Superior temporal gyrus (tissue), 1 donor: ENCODE measurements around the gene ADAM19.

Experiments used
- DNase-seq: peaks from one replicate; pipeline ENCODE4 v3.0.0-alpha.2; 2016; ENCODE audit errors: extremely low spot score

Gene ADAM19

GRCh38 chr5:157563929-157564716 is 11.5 kb downstream of the ADAM19 start:
- peak; percentile 52 for DNase-seq

- peak; percentile 71 for DNase-seq
Observed at GRCh38 chr5:157563373-157563928, 12.1 kb downstream of the ADAM19 start.

GRCh38 chr5:157562111-157562581 is 13.4 kb downstream of the ADAM19 start:
- no peak for DNase-seq

GRCh38 chr5:157561110-157561509 is 14.5 kb downstream of the ADAM19 start:
- no peak for DNase-seq

- no peak for DNase-seq
Observed at GRCh38 chr5:157559301-157559700, 16.3 kb downstream of the ADAM19 start.

GRCh38 chr5:157558681-157559080 is 16.9 kb downstream of the ADAM19 start:
- DNase-seq = no peak

GRCh38 chr5:157558041-157558595 is 17.5 kb downstream of the ADAM19 start:
- no peak for DNase-seq

- no peak for DNase-seq
Observed at GRCh38 chr5:157556615-157557418, 18.8 kb downstream of the ADAM19 start.

- DNase-seq = no peak
Observed at GRCh38 chr5:157555037-157555640, 20.4 kb downstream of the ADAM19 start.

- no peak for DNase-seq
Observed at GRCh38 chr5:157554179-157555036, 21.2 kb downstream of the ADAM19 start.

GRCh38 chr5:157552650-157553049 is 22.9 kb downstream of the ADAM19 start:
- DNase-seq = no peak

- DNase-seq = no peak
Observed at GRCh38 chr5:157550663-157551062, 24.9 kb downstream of the ADAM19 start.

- DNase-seq = no peak
Observed at GRCh38 chr5:157549954-157550549, 25.5 kb downstream of the ADAM19 start.

GRCh38 chr5:157549283-157549629 is 26.3 kb downstream of the ADAM19 start:
- DNase-seq = no peak

- DNase-seq = no peak
Observed at GRCh38 chr5:157548513-157549282, 26.9 kb downstream of the ADAM19 start.

- DNase-seq = no peak
Observed at GRCh38 chr5:157547941-157548512, 27.5 kb downstream of the ADAM19 start.

- peak; percentile 16 for DNase-seq
Observed at GRCh38 chr5:157546456-157547100, 29.0 kb downstream of the ADAM19 start.

GRCh38 chr5:157545610-157546310 is 29.8 kb downstream of the ADAM19 start:
- no peak for DNase-seq
